ENCODE data around the gene ARHGAP26. TPM values are rescaled to one million over a fixed set of nuclear protein-coding genes. Genes with fewer than 3 reads are reported as not detected.

ARHGAP26 gene
- total RNA-seq, 4 donors from 2014 or later: 11.1 to 36.1 (median 21.8) TPM

GRCh38 chr5:143248822-143249579, 478.8 kb downstream of the ARHGAP26 start:
- no peaks in the 10 kb centered on the region for H3K36me3 ChIP-seq
- DNase-seq (ENCODE audit: low spot score in 2 of 2): no peak
- no peaks in the 10 kb centered on the region for H3K27me3 ChIP-seq
- H3K9me3 ChIP-seq: no peaks in the 10 kb centered on the region
- peaks cover 9% of the 10 kb centered on the region for H3K4me1 ChIP-seq
- no peak overlapping the region for H3K4me3 ChIP-seq
- WGBS: 80% methylated on average over 3 of the region's 3 CpGs
- no peak overlapping the region for H3K27ac ChIP-seq
- TF ChIP-seq POLR2AphosphoS5 (IDR thresholded peaks at IDR 0.05): no peak

GRCh38 chr5:143249851-143250250, 479.7 kb downstream of the ARHGAP26 start:
- peaks cover 9% of the 10 kb centered on the region for H3K4me1 ChIP-seq
- no peak overlapping the region for H3K4me3 ChIP-seq
- 88% methylated on average over 2 of the region's 2 CpGs for WGBS
- H3K36me3 ChIP-seq: no peaks in the 10 kb centered on the region
- no peaks in the 10 kb centered on the region for H3K27me3 ChIP-seq
- TF ChIP-seq CTCF (IDR thresholded peaks at IDR 0.05) (no peak), EP300 (IDR thresholded peaks at IDR 0.05) (no peak), POLR2AphosphoS5 (IDR thresholded peaks at IDR 0.05) (no peak)
- H3K27ac ChIP-seq: no peak overlapping the region
- DNase-seq (ENCODE audit: low spot score in 2 of 2): no peak
- H3K9me3 ChIP-seq: no peaks in the 10 kb centered on the region

GRCh38 chr5:143251190-143251589, 481.0 kb downstream of the ARHGAP26 start:
- Histone ChIP-seq H3K4me1 (peaks cover 9% of the 10 kb centered on the region), H3K4me3 (no peak overlapping the region), H3K27ac (no peak overlapping the region), H3K27me3 (no peaks in the 10 kb centered on the region), H3K36me3 (no peaks in the 10 kb centered on the region), H3K9me3 (no peaks in the 10 kb centered on the region)
- no peak for DNase-seq (ENCODE audit: low spot score in 2 of 2)
- 91% methylated on average over 3 of the region's 3 CpGs for WGBS
- TF ChIP-seq CTCF (IDR thresholded peaks at IDR 0.05) (no peak), POLR2AphosphoS5 (IDR thresholded peaks at IDR 0.05) (no peak), EP300 (IDR thresholded peaks at IDR 0.05) (no peak)

GRCh38 chr5:143251946-143252345, 481.8 kb downstream of the ARHGAP26 start:
- TF ChIP-seq EP300 (IDR thresholded peaks at IDR 0.05): no peak
- TF ChIP-seq POLR2AphosphoS5 (IDR thresholded peaks at IDR 0.05): no peak
- no peak for TF ChIP-seq CTCF (IDR thresholded peaks at IDR 0.05)
- TF ChIP-seq POLR2A (IDR thresholded peaks at IDR 0.05): no peak
- no peak overlapping the region for H3K27ac ChIP-seq
- no peaks in the 10 kb centered on the region for H3K9me3 ChIP-seq
- peaks cover 9% of the 10 kb centered on the region for H3K4me1 ChIP-seq
- H3K4me3 ChIP-seq: no peak overlapping the region
- H3K36me3 ChIP-seq: no peaks in the 10 kb centered on the region
- WGBS: 90% methylated on average over 4 of the region's 4 CpGs
- no peak for DNase-seq (ENCODE audit: low spot score in 2 of 2)
- no peaks in the 10 kb centered on the region for H3K27me3 ChIP-seq

- Histone ChIP-seq H3K4me3 (no peak overlapping the region), H3K27ac (no peak overlapping the region), H3K9me3 (no peaks in the 10 kb centered on the region), H3K4me1 (no peaks in the 10 kb centered on the region), H3K27me3 (no peaks in the 10 kb centered on the region), H3K36me3 (no peaks in the 10 kb centered on the region)
- WGBS: 66% methylated on average over 7 of the region's 7 CpGs
- no peak for DNase-seq (ENCODE audit: low spot score in 2 of 2)
- no peak for TF ChIP-seq POLR2A (IDR thresholded peaks at IDR 0.05)
These were observed 484.6 kb downstream of the ARHGAP26 start for GRCh38 chr5:143254819-143255218.

- no peaks in the 10 kb centered on the region for H3K9me3 ChIP-seq
- H3K36me3 ChIP-seq: no peaks in the 10 kb centered on the region
- H3K27ac ChIP-seq: no peak overlapping the region
- WGBS: 94% methylated on average over 12 of the region's 12 CpGs
- no peak overlapping the region for H3K4me3 ChIP-seq
- no peaks in the 10 kb centered on the region for H3K27me3 ChIP-seq
- TF ChIP-seq POLR2A (IDR thresholded peaks at IDR 0.05): no peak
- no peak for TF ChIP-seq EP300 (IDR thresholded peaks at IDR 0.05)
- TF ChIP-seq CTCF (IDR thresholded peaks at IDR 0.05): no peak
- TF ChIP-seq POLR2AphosphoS5 (IDR thresholded peaks at IDR 0.05): no peak
- H3K4me1 ChIP-seq: no peaks in the 10 kb centered on the region
- DNase-seq (ENCODE audit: low spot score in 2 of 2): no peak
These were observed 488.5 kb downstream of the ARHGAP26 start for GRCh38 chr5:143258559-143259253.
